Measurements from ENCODE around the gene LPIN2.

The LPIN2 gene

GRCh38 chr18:2979871-2980790, 32.8 kb downstream of the LPIN2 start:
- DNase-seq: no peak

- no peak for DNase-seq
These were observed 33.8 kb downstream of the LPIN2 start for GRCh38 chr18:2979129-2979528.

- DNase-seq: no peak
These were observed 34.3 kb downstream of the LPIN2 start for GRCh38 chr18:2978661-2979106.

GRCh38 chr18:2978208-2978607, 34.7 kb downstream of the LPIN2 start:
- peak; percentile 75 for DNase-seq

GRCh38 chr18:2976218-2977132, 36.5 kb downstream of the LPIN2 start:
- no peak for DNase-seq

GRCh38 chr18:2974731-2975130, 38.2 kb downstream of the LPIN2 start:
- DNase-seq: no peak

GRCh38 chr18:2971741-2972552, 41.0 kb downstream of the LPIN2 start:
- peak; percentile 82 for DNase-seq

- DNase-seq: peak; percentile 57
These were observed 41.9 kb downstream of the LPIN2 start for GRCh38 chr18:2970772-2971659.

GRCh38 chr18:2970344-2970743, 42.6 kb downstream of the LPIN2 start:
- no peak for DNase-seq

- no peak for DNase-seq
These were observed 43.2 kb downstream of the LPIN2 start for GRCh38 chr18:2969695-2970094.

GRCh38 chr18:2968606-2969005, 44.3 kb downstream of the LPIN2 start:
- no peak for DNase-seq

GRCh38 chr18:2967820-2968219, 45.1 kb downstream of the LPIN2 start:
- DNase-seq: no peak

GRCh38 chr18:2967357-2967756, 45.6 kb downstream of the LPIN2 start:
- no peak for DNase-seq

- DNase-seq: no peak
These were observed 46.4 kb downstream of the LPIN2 start for GRCh38 chr18:2966560-2966959.

- DNase-seq: no peak
These were observed 47.1 kb downstream of the LPIN2 start for GRCh38 chr18:2965797-2966196.

- DNase-seq: peak; percentile 42
These were observed 48.5 kb downstream of the LPIN2 start for GRCh38 chr18:2964361-2965010.

All from activated CD4-positive, alpha-beta T cell treated with anti-CD3 and anti-CD28 coated beads, Interleukin-10, Interleukin-2, amounts not matched to agents 100 ng/mL and 50 ng/mL, durations not matched to agents 16 hours and 8 hours (primary cell).